Effector CD4-positive, alpha-beta T cell (primary cell): ENCODE data around the gene NUB1.

Experiments used
- DNase-seq: peaks from one replicate; pipeline ENCODE4 v3.0.0-alpha.2; 2020

Gene NUB1

GRCh38 chr7:151408498-151408838 is 66.9 kb downstream of the NUB1 start:
- no peak for DNase-seq

- DNase-seq: peak; percentile 68
Observed at GRCh38 chr7:151408839-151409666, 67.4 kb downstream of the NUB1 start.

GRCh38 chr7:151409667-151410404 is 68.2 kb downstream of the NUB1 start, which contains the start of gene WDR86:
Gene WDR86, minus strand, starts transcription at chr7:151410038. Its CDS starts 449 bp downstream, at chr7:151409589.
- DNase-seq: no peak

GRCh38 chr7:151410405-151411390 is 69.1 kb downstream of the NUB1 start:
- DNase-seq: no peak

- no peak for DNase-seq
Observed at GRCh38 chr7:151411551-151411950, 69.9 kb downstream of the NUB1 start.

- no peak for DNase-seq
Observed at GRCh38 chr7:151412318-151412717, 70.7 kb downstream of the NUB1 start.

- no peak for DNase-seq
Observed at GRCh38 chr7:151413241-151413640, 71.6 kb downstream of the NUB1 start.

GRCh38 chr7:151415375-151416105 is 73.9 kb downstream of the NUB1 start:
- DNase-seq: no peak

GRCh38 chr7:151416112-151416940 is 74.7 kb downstream of the NUB1 start:
- DNase-seq: no peak

- DNase-seq: no peak
Observed at GRCh38 chr7:151416941-151417315, 75.3 kb downstream of the NUB1 start.

GRCh38 chr7:151420144-151420543 is 78.5 kb downstream of the NUB1 start:
- no peak for DNase-seq

- no peak for DNase-seq
Observed at GRCh38 chr7:151422212-151422611, 80.6 kb downstream of the NUB1 start.

- no peak for DNase-seq
Observed at GRCh38 chr7:151423226-151423625, 81.6 kb downstream of the NUB1 start.

- DNase-seq: no peak
Observed at GRCh38 chr7:151423936-151424335, 82.3 kb downstream of the NUB1 start.

- no peak for DNase-seq
Observed at GRCh38 chr7:151424799-151425198, 83.2 kb downstream of the NUB1 start.

- DNase-seq: no peak
Observed at GRCh38 chr7:151425670-151426440, 84.2 kb downstream of the NUB1 start.

- DNase-seq: no peak
Observed at GRCh38 chr7:151426441-151426903, 84.9 kb downstream of the NUB1 start.

GRCh38 chr7:151426904-151427704 is 85.5 kb downstream of the NUB1 start:
- no peak for DNase-seq

GRCh38 chr7:151427705-151428377 is 86.2 kb downstream of the NUB1 start:
- DNase-seq: no peak
